Measurements from ENCODE around the gene KLHDC4. TPM values are rescaled to one million over a fixed set of nuclear protein-coding genes. Genes with fewer than 3 reads are reported as not detected.

Gene KLHDC4
- total RNA-seq, 1 donor from 2014 or later: 11.7 TPM

GRCh38 chr16:87744750-87745514 lies 20.9 kb downstream of the KLHDC4 start:
- Histone ChIP-seq H3K27me3 (ENCODE audit: low read depth) (no peaks in the 10 kb centered on the region), H3K4me1 (peaks cover 10% of the 10 kb centered on the region), H3K36me3 (peaks cover 69% of the 10 kb centered on the region), H3K9me3 (replicated peaks) (no peaks in the 10 kb centered on the region), H3K27ac (replicated peaks) (no peak overlapping the region), H3K4me3 (no peak overlapping the region)
- TF ChIP-seq, protein P1, sequence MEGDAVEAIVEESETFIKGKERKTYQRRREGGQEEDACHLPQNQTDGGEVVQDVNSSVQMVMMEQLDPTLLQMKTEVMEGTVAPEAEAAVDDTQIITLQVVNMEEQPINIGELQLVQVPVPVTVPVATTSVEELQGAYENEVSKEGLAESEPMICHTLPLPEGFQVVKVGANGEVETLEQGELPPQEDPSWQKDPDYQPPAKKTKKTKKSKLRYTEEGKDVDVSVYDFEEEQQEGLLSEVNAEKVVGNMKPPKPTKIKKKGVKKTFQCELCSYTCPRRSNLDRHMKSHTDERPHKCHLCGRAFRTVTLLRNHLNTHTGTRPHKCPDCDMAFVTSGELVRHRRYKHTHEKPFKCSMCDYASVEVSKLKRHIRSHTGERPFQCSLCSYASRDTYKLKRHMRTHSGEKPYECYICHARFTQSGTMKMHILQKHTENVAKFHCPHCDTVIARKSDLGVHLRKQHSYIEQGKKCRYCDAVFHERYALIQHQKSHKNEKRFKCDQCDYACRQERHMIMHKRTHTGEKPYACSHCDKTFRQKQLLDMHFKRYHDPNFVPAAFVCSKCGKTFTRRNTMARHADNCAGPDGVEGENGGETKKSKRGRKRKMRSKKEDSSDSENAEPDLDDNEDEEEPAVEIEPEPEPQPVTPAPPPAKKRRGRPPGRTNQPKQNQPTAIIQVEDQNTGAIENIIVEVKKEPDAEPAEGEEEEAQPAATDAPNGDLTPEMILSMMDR (IDR thresholded peaks at IDR 0.05; ENCODE audit: borderline replicate concordance): no peak
- no peak for DNase-seq
- intact Hi-C loops (cut with micrococcal nuclease): no loop called here

DNA sequence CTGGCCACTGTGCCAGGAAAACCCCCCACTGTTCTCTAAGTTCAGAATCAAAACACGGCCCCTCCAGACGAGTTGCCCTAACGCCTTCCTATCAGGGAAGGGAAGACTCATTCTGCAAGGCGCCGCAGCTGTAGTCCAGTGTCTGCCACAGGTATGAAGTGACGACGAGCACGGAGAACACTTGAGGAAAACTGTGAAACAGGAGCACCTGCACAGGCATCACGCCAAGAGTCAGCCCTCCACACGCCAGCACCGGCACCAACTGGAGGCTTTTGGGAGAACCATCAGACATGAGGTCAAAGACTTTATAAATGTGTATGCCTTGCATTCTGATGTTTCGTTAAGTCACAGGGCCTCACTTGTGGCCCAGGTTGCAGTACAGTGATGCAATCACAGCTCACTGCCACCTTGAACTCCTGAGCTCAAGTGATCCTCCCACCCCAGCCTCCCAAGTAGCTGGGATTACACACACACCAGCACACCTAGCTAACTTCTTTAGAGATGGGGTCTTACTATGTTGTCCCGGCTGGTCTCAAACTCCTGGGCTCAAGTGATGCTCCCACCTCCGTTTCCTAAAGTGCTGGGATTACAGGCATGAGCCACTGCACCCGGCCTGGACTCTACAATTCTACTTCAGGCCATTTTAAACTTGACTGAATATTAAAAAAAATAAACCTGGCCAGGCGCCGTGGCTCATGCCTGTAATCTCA lies 22.9 kb downstream of the KLHDC4 start:
- Histone ChIP-seq H3K4me3 (no peak overlapping the region), H3K27me3 (ENCODE audit: low read depth) (no peaks in the 10 kb centered on the region), H3K4me1 (peaks cover 10% of the 10 kb centered on the region), H3K27ac (replicated peaks) (no peak overlapping the region), H3K9me3 (replicated peaks) (no peaks in the 10 kb centered on the region), H3K36me3 (peaks cover 49% of the 10 kb centered on the region)
- TF ChIP-seq, protein P1 (IDR thresholded peaks at IDR 0.05; ENCODE audit: borderline replicate concordance): no peak
- intact Hi-C loops (cut with micrococcal nuclease): no loop called here
- DNase-seq: no peak

DNA sequence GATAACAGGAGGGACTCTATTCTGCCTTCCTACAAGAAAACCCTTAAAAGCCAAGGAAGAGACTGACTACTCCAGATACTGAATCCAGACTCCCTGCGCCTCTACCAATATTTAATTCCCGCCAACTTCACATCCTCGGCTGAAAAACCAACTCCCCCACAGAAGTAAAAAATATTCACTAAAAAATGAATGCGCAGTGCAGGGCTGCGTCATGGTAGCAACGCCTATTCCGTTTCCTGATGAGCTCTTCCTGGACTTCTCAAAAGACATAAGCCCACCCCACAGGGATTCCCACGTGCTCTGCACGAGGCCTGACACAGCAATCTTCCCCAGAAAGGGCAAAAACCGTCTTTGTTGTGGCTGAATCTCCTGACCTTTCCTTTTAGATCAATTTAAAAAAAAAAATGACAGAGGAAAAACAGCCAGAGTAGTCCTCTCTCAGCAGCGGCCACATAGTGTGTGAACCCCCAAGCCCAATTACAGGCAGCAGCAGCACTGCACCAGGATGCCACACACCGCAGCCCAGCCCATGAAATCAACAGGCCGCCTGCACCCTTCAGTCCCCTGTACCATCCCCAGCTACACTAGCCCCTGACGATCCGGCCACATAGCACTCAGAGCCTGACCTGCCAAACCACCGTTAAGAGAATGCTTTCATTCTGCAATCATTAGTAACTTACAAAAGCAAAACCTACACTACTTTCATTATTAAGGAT lies 23.9 kb downstream of the KLHDC4 start:
- H3K36me3 ChIP-seq: peaks cover 39% of the 10 kb centered on the region
- H3K4me3 ChIP-seq: no peak overlapping the region
- intact Hi-C loops (cut with micrococcal nuclease): no loop called here
- no peak overlapping the region for H3K27ac ChIP-seq (replicated peaks)
- H3K27me3 ChIP-seq (ENCODE audit: low read depth): no peaks in the 10 kb centered on the region
- H3K4me1 ChIP-seq: peaks cover 10% of the 10 kb centered on the region
- H3K9me3 ChIP-seq (replicated peaks): no peaks in the 10 kb centered on the region
- no peak for DNase-seq
- TF ChIP-seq, protein P1 (IDR thresholded peaks at IDR 0.05; ENCODE audit: borderline replicate concordance): no peak

GRCh38 chr16:87740909-87741424 lies 24.8 kb downstream of the KLHDC4 start:
- H3K27ac ChIP-seq (replicated peaks): no peak overlapping the region
- H3K4me3 ChIP-seq: no peak overlapping the region
- intact Hi-C loops (cut with micrococcal nuclease): no loop called here
- TF ChIP-seq, protein P1 (IDR thresholded peaks at IDR 0.05; ENCODE audit: borderline replicate concordance): no peak
- H3K36me3 ChIP-seq: peaks cover 30% of the 10 kb centered on the region
- H3K9me3 ChIP-seq (replicated peaks): no peaks in the 10 kb centered on the region
- peaks cover 10% of the 10 kb centered on the region for H3K4me1 ChIP-seq
- H3K27me3 ChIP-seq (ENCODE audit: low read depth): no peaks in the 10 kb centered on the region
- DNase-seq: peak; percentile 50

DNA sequence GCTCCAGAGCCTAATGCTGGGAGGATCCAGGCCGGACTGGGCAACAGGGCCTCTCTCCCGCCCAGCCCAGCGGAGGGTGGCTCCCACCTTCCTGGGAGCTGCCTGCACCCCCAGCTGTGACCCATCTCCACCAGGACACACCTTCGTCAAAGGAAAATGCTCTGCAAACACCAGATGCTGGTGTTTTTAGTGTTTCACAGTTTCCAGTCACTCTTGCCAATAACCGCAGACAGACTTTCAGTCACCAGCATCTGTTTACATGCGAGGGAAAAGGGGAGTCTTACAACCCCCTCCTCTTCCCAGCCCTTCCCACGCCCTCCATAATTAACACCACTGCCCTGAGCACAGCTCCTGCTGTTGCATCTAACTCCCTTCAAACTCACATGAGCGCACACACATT lies 25.3 kb downstream of the KLHDC4 start:
- Histone ChIP-seq H3K27me3 (ENCODE audit: low read depth) (no peaks in the 10 kb centered on the region), H3K4me1 (peaks cover 10% of the 10 kb centered on the region), H3K36me3 (peaks cover 24% of the 10 kb centered on the region), H3K4me3 (no peak overlapping the region), H3K27ac (replicated peaks) (no peak overlapping the region), H3K9me3 (replicated peaks) (no peaks in the 10 kb centered on the region)
- TF ChIP-seq, protein P1 (IDR thresholded peaks at IDR 0.05; ENCODE audit: borderline replicate concordance): no peak
- intact Hi-C loops (cut with micrococcal nuclease): no loop called here
- DNase-seq: no peak

Data from left ventricle myocardium inferior (tissue), 1 donor.